SK-N-SH (cell line): ENCODE measurements around the gene DCUN1D2. TPM values are rescaled to one million over a fixed set of nuclear protein-coding genes. Genes with fewer than 3 reads are reported as not detected.

Source experiments
- CTCF ChIA-PET: fragments of 300-600, 350-600 bp; formaldehyde crosslinking; extraction: SDS; loops from one replicate; lab custom pipeline; 2021; lab: Yijun Ruan, JAX
- POLR2A ChIA-PET: fragments of 350-600 bp; sonication (Branson Sonifier 250); formaldehyde crosslinking; extraction: SDS; loops from one replicate; lab custom pipeline; 2020; ENCODE audit warnings: antibody characterized with exemption, inconsistent platforms; lab: Yijun Ruan, JAX
- DNase-seq: peaks from one replicate; pipeline ENCODE4 v3.0.0; 2012
- H2AFZ ChIP-seq: fragments of 200-600 bp; sonication (generic); 2 replicates; pipeline ENCODE4 v1.8.1; 2016; ENCODE audit warnings: antibody characterized with exemption, mild to moderate bottlenecking, low read depth
- H3F3A ChIP-seq: fragments of 200-600 bp; sonication (generic); replicated peaks from 2 replicates; pipeline ENCODE3; 2016; ENCODE audit warnings: antibody characterized with exemption, mild to moderate bottlenecking; ENCODE audit not compliant: insufficient read depth
- H3K27ac ChIP-seq, 2 experiments: fragments of 200-500 bp in 1 of 2; fragments of 200-600 bp in 1 of 2; sonication (Bioruptor generic) in 1 of 2; sonication (generic), shearing (Covaris generic) in 1 of 2; 2 replicates each; pipeline versions ENCODE4 v1.5.1 to v1.6.1; 2014 to 2016; ENCODE audit warnings: low read depth in 2 of 2, inconsistent platforms in 1 of 2, low read length in 1 of 2, mild to moderate bottlenecking in 1 of 2, mixed read lengths in 1 of 2
- H3K27me3 ChIP-seq: fragments of 200-600 bp; sonication (generic), shearing (Covaris generic); 2 replicates; pipeline ENCODE4 v1.6.1; 2016; ENCODE audit warnings: mixed run types; ENCODE audit not compliant: insufficient read depth
- H3K36me3 ChIP-seq, 2 experiments: fragments of 200-500 bp in 1 of 2; fragments of 200-600 bp in 1 of 2; sonication (Bioruptor generic) in 1 of 2; sonication (generic) in 1 of 2; replicated peaks in 1 of 2; 2 replicates each; pipeline versions ENCODE3 to v1.5.1; 2014 to 2016; ENCODE audit warnings: low read length in 1 of 2, mild to moderate bottlenecking in 1 of 2; ENCODE audit not compliant: insufficient read depth in 2 of 2, control insufficient read depth in 1 of 2
- H3K4me1 ChIP-seq, 2 experiments: fragments of 200-500 bp in 1 of 2; fragments of 200-600 bp in 1 of 2; sonication (Bioruptor generic) in 1 of 2; sonication (generic), shearing (Covaris generic) in 1 of 2; 2 replicates each; pipeline versions ENCODE4 v1.5.1 to v1.6.1; 2014 to 2016; ENCODE audit warnings: low read depth in 1 of 2, low read length in 1 of 2, mixed run types in 1 of 2; ENCODE audit not compliant: insufficient read depth in 2 of 2, control insufficient read depth in 1 of 2
- H3K4me2 ChIP-seq: fragments of 200-600 bp; sonication (generic), shearing (Covaris generic); 2 replicates; pipeline ENCODE4 v1.6.1; 2017; ENCODE audit warnings: mixed run types
- H3K4me3 ChIP-seq, 2 experiments: fragments of 200-500 bp in 1 of 2; fragments of 200-600 bp in 1 of 2; sonication (Bioruptor generic) in 1 of 2; sonication (generic), shearing (Covaris generic) in 1 of 2; 2 replicates each; pipeline versions ENCODE4 v1.5.1 to v1.8.1; 2014 to 2016; ENCODE audit warnings: low read depth in 2 of 2, inconsistent platforms in 1 of 2, low read length in 1 of 2, mild to moderate bottlenecking in 1 of 2, mixed read lengths in 1 of 2, moderate library complexity in 1 of 2
- H3K79me2 ChIP-seq: fragments of 200-600 bp; sonication (generic); 2 replicates; pipeline ENCODE4 v1.8.1; 2017; ENCODE audit warnings: mild to moderate bottlenecking; ENCODE audit not compliant: insufficient read depth
- H3K9ac ChIP-seq: fragments of 200-600 bp; sonication (generic); 2 replicates; pipeline ENCODE4 v1.6.1; 2017; ENCODE audit warnings: mixed run types
- H3K9me2 ChIP-seq: fragments of 200-600 bp; sonication (generic); 2 replicates; pipeline ENCODE4 v1.6.1; 2017; ENCODE audit warnings: mixed run types
- H3K9me3 ChIP-seq: fragments of 200-600 bp; sonication (generic); 2 replicates; pipeline ENCODE4 v1.6.1; 2017; ENCODE audit warnings: mixed run types, mild to moderate bottlenecking, moderate library complexity
- H4K20me1 ChIP-seq: fragments of 200-600 bp; sonication (generic); 2 replicates; pipeline ENCODE4 v1.6.1; 2017; ENCODE audit warnings: mild to moderate bottlenecking, mixed run types; ENCODE audit not compliant: insufficient read depth
- CHD2 ChIP-seq: fragments of 150-350 bp; IDR thresholded peaks from 2 replicates; pipeline ENCODE4 v1.6.1; 2018; ENCODE audit warnings: low read length; ENCODE audit not compliant: partially characterized antibody
- CTCF ChIP-seq: fragments of 200-600 bp; sonication (generic); IDR thresholded peaks from 2 replicates; pipeline ENCODE4 v1.6.1; 2017; ENCODE audit warnings: antibody characterized with exemption, mild to moderate bottlenecking, moderate library complexity
- EZH2phosphoT487 ChIP-seq: fragments of 200-600 bp; sonication (generic); IDR thresholded peaks from 2 replicates; pipeline ENCODE4 v1.6.1; 2017; ENCODE audit warnings: low read depth, mixed run types, mild to moderate bottlenecking, antibody characterized with exemption, moderate library complexity, borderline replicate concordance
- GATA2 ChIP-seq: sonication (generic); formaldehyde crosslinking; IDR thresholded peaks from 2 replicates; pipeline ENCODE4 v1.5.0; 2020; ENCODE audit warnings: mild to moderate bottlenecking, missing genetic modification reagents
- IRF3 ChIP-seq: fragments of 150-350 bp; IDR thresholded peaks from 2 replicates; pipeline ENCODE4 v1.6.1; 2016; ENCODE audit warnings: mild to moderate bottlenecking, low read depth, low read length
- JUND ChIP-seq: IDR thresholded peaks from 2 replicates; pipeline ENCODE4 v1.4.0; 2012
- PBX3 ChIP-seq: IDR thresholded peaks from 2 replicates; pipeline ENCODE4; 2012
- RCOR1 ChIP-seq: fragments of 150-350 bp; IDR thresholded peaks from 2 replicates; pipeline ENCODE4 v1.6.1; 2017; ENCODE audit warnings: antibody characterized with exemption, low read length
- RFX5 ChIP-seq: IDR thresholded peaks from 2 replicates; pipeline ENCODE4 v1.6.1; 2012; ENCODE audit warnings: mild to moderate bottlenecking, improper control_type of control experiment, low read length
- SIN3A ChIP-seq: IDR thresholded peaks from 2 replicates; pipeline ENCODE4 v1.6.1; 2012; ENCODE audit warnings: low read depth, mild to moderate bottlenecking, low read length, moderate library complexity, borderline replicate concordance
- SMC3 ChIP-seq: IDR thresholded peaks from 2 replicates; pipeline ENCODE4 v1.6.1; 2012; ENCODE audit warnings: low read depth, low read length, improper control_type of control experiment
- TEAD4 ChIP-seq: IDR thresholded peaks from 2 replicates; pipeline ENCODE4 v1.4.0; 2012; ENCODE audit warnings: mild to moderate bottlenecking, borderline replicate concordance; ENCODE audit not compliant: insufficient read depth
- WGBS: methylation state at CpG from one replicate; pipeline ENCODE4 v1.1.6; 2017; ENCODE audit warnings: low lambda C conversion rate; 5-methylcytosine and 5-hydroxymethylcytosine counted together
- polyA plus RNA-seq, 3 experiments: library from polyadenylated mRNA; depleted of rRNA; stranded (reverse); fragments of >200 nt; gene quantifications; 2 replicates each; pipeline ENCODE4 v1.2.3, GENCODE V29; 2012
- TF ChIP-seq, protein P1 (sequence below): IDR thresholded peaks from 2 replicates; pipeline ENCODE4 v1.4.0; 2012; ENCODE audit warnings: low read depth, borderline replicate concordance
- TF ChIP-seq, protein P2 (sequence below): IDR thresholded peaks from 2 replicates; pipeline ENCODE4 v1.4.0; 2012; ENCODE audit warnings: low read depth
- TF ChIP-seq, protein P3 (sequence below): IDR thresholded peaks from 2 replicates; pipeline ENCODE4 v1.6.1; 2012; ENCODE audit warnings: mild to moderate bottlenecking, low read depth, low read length, moderate library complexity

DCUN1D2 gene
- polyA plus RNA-seq, 1 of the 3 experiments (the other 2 are of a cell fraction): 11.0 TPM

DNA sequence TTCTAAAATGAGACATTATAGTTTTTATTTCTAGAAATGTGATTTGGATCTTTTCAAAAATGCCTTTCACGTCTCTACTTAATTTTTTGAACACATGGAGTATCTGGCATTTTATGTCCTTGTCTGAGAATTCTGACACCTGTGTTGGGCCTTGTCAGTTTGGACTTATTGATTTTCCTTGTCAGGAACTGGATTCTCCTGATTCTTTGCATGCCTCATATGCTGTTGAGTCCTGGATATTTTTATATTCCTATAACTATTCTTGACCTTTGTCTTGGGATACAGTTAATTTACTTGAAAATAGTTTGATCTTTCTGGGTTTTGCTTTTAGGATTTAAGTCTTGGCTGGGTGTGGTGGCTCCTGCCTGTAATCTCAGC, 47.5 kb downstream of the DCUN1D2 start:
- H2AFZ ChIP-seq: no peak overlapping the region
- POLR2A ChIA-PET: no interaction called here
- no peaks in the 10 kb centered on the region for H3K9me2 ChIP-seq
- H3K4me3 ChIP-seq: no peak overlapping the region
- no peak overlapping the region for H3K9ac ChIP-seq
- DNase-seq: no peak
- no peaks in the 10 kb centered on the region for H3K79me2 ChIP-seq
- H4K20me1 ChIP-seq: no peaks in the 10 kb centered on the region
- TF ChIP-seq EZH2phosphoT487 (no peak), SIN3A (no peak), PBX3 (no peak), RFX5 (no peak), TEAD4 (no peak), CTCF (no peak)
- TF ChIP-seq, protein P1, sequence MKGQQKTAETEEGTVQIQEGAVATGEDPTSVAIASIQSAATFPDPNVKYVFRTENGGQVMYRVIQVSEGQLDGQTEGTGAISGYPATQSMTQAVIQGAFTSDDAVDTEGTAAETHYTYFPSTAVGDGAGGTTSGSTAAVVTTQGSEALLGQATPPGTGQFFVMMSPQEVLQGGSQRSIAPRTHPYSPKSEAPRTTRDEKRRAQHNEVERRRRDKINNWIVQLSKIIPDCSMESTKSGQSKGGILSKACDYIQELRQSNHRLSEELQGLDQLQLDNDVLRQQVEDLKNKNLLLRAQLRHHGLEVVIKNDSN: no peak
- TF ChIP-seq, protein P2, sequence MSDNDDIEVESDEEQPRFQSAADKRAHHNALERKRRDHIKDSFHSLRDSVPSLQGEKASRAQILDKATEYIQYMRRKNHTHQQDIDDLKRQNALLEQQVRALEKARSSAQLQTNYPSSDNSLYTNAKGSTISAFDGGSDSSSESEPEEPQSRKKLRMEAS: no peak
- H3K4me1 ChIP-seq: no peaks in the 10 kb centered on the region
- no peaks in the 10 kb centered on the region for H3K9me3 ChIP-seq
- CTCF ChIA-PET: no interaction called here
- H3K27ac ChIP-seq: no peak overlapping the region
- H3K36me3 ChIP-seq: peaks cover 0 to 10% of the 10 kb centered on the region in 2 experiments
- 81% methylated on average over 1 of the region's 1 CpG for WGBS
- H3F3A ChIP-seq: no peaks in the 10 kb centered on the region
- H3K4me2 ChIP-seq: no peak overlapping the region
- no peaks in the 10 kb centered on the region for H3K27me3 ChIP-seq

GRCh38 chr13:113442354-113442984, 48.0 kb downstream of the DCUN1D2 start:
- no peaks in the 10 kb centered on the region for H3K9me3 ChIP-seq
- H3K9ac ChIP-seq: no peak overlapping the region
- no peak for DNase-seq
- POLR2A ChIA-PET: no interaction called here
- TF ChIP-seq, protein P1: no peak
- TF ChIP-seq JUND (no peak), GATA2 (CRISPR knock-in tag) (no peak), CHD2 (no peak), RCOR1 (no peak), IRF3 (no peak), SMC3 (no peak)
- TF ChIP-seq, protein P3, sequence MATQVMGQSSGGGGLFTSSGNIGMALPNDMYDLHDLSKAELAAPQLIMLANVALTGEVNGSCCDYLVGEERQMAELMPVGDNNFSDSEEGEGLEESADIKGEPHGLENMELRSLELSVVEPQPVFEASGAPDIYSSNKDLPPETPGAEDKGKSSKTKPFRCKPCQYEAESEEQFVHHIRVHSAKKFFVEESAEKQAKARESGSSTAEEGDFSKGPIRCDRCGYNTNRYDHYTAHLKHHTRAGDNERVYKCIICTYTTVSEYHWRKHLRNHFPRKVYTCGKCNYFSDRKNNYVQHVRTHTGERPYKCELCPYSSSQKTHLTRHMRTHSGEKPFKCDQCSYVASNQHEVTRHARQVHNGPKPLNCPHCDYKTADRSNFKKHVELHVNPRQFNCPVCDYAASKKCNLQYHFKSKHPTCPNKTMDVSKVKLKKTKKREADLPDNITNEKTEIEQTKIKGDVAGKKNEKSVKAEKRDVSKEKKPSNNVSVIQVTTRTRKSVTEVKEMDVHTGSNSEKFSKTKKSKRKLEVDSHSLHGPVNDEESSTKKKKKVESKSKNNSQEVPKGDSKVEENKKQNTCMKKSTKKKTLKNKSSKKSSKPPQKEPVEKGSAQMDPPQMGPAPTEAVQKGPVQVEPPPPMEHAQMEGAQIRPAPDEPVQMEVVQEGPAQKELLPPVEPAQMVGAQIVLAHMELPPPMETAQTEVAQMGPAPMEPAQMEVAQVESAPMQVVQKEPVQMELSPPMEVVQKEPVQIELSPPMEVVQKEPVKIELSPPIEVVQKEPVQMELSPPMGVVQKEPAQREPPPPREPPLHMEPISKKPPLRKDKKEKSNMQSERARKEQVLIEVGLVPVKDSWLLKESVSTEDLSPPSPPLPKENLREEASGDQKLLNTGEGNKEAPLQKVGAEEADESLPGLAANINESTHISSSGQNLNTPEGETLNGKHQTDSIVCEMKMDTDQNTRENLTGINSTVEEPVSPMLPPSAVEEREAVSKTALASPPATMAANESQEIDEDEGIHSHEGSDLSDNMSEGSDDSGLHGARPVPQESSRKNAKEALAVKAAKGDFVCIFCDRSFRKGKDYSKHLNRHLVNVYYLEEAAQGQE: no peak
- TF ChIP-seq, all 33 proteins: peak for 0
- Histone ChIP-seq H3K4me3 (no peak overlapping the region), H3K9me2 (no peaks in the 10 kb centered on the region), H3K79me2 (no peaks in the 10 kb centered on the region), H3K4me2 (no peak overlapping the region), H2AFZ (no peak overlapping the region), H3K27ac (no peak overlapping the region), H3K36me3 (peaks cover 0 to 10% of the 10 kb centered on the region in 2 experiments), H3F3A (no peaks in the 10 kb centered on the region), H3K27me3 (no peaks in the 10 kb centered on the region), H4K20me1 (no peaks in the 10 kb centered on the region), H3K4me1 (no peaks in the 10 kb centered on the region)
- 96% methylated on average over 10 of the region's 10 CpGs for WGBS
- CTCF ChIA-PET: interaction anchor here (1.1 kb wide), 1 partner anchor 11 kb away, joined by 3 read pairs; the partner anchor contains the start of gene ADPRHL1
